GM21367 (cell line): Measurements from ENCODE around the gene ZNF516.

Experiments used
- ATAC-seq: cut with Tn5 transposase; IDR thresholded peaks from one replicate; pipeline ENCODE4 v1.9.1; 2021; ENCODE audit not compliant: unreplicated experiment

The ZNF516 gene

GRCh38 chr18:76457957-76458356, 37.1 kb downstream of the ZNF516 start:
- ATAC-seq: no peak

- no peak for ATAC-seq
These were observed 37.6 kb downstream of the ZNF516 start for GRCh38 chr18:76457475-76457874.

GRCh38 chr18:76456823-76457222, 38.2 kb downstream of the ZNF516 start:
- ATAC-seq: no peak

GRCh38 chr18:76456018-76456750, 38.9 kb downstream of the ZNF516 start:
- no peak for ATAC-seq

- ATAC-seq: no peak
These were observed 39.9 kb downstream of the ZNF516 start for GRCh38 chr18:76455003-76455676.

GRCh38 chr18:76454418-76454817, 40.6 kb downstream of the ZNF516 start:
- no peak for ATAC-seq

- no peak for ATAC-seq
These were observed 41.1 kb downstream of the ZNF516 start for GRCh38 chr18:76453932-76454331.

- ATAC-seq: no peak
These were observed 41.9 kb downstream of the ZNF516 start for GRCh38 chr18:76453057-76453561.

- no peak for ATAC-seq
These were observed 42.7 kb downstream of the ZNF516 start for GRCh38 chr18:76452357-76452756.

GRCh38 chr18:76451396-76452331, 43.4 kb downstream of the ZNF516 start:
- no peak for ATAC-seq

- ATAC-seq: no peak
These were observed 44.3 kb downstream of the ZNF516 start for GRCh38 chr18:76450452-76451395.

- no peak for ATAC-seq
These were observed 46.0 kb downstream of the ZNF516 start for GRCh38 chr18:76449111-76449453.

GRCh38 chr18:76448256-76449110, 46.6 kb downstream of the ZNF516 start:
- no peak for ATAC-seq

GRCh38 chr18:76447258-76447890, 47.7 kb downstream of the ZNF516 start:
- ATAC-seq: no peak

- ATAC-seq: no peak
These were observed 48.5 kb downstream of the ZNF516 start for GRCh38 chr18:76446321-76447257.

- ATAC-seq: no peak
These were observed 49.3 kb downstream of the ZNF516 start for GRCh38 chr18:76445741-76446232.

GRCh38 chr18:76445275-76445674, 49.8 kb downstream of the ZNF516 start:
- ATAC-seq: no peak
